HepG2 (cell line): ENCODE data around the gene ZCCHC24. TPM values are rescaled to one million over a fixed set of nuclear protein-coding genes. Genes with fewer than 3 reads are reported as not detected.

Source experiments
- ARHGAP35 ChIP-seq: sonication (generic); formaldehyde crosslinking; IDR thresholded peaks from 2 replicates; pipeline ENCODE4 v1.9.0; 2022; ENCODE audit warnings: mild to moderate bottlenecking, inconsistent platforms, moderate library complexity, missing genetic modification reagents, borderline replicate concordance
- HDAC6 ChIP-seq: fragments of 200-600 bp; sonication (generic); IDR thresholded peaks from 2 replicates; pipeline ENCODE4 v1.7.0; 2017; ENCODE audit warnings: mild to moderate bottlenecking, antibody characterized with exemption, low read length, low read depth
- MED13 ChIP-seq: sonication (generic); formaldehyde crosslinking; IDR thresholded peaks from 2 replicates; pipeline ENCODE4 v1.5.0; 2020; ENCODE audit warnings: missing genetic modification reagents
- MTERF4 ChIP-seq: sonication (generic); formaldehyde crosslinking; IDR thresholded peaks from 2 replicates; pipeline ENCODE4 v1.8.0; 2023; ENCODE audit warnings: mild to moderate bottlenecking, missing genetic modification reagents
- NFAT5 ChIP-seq: sonication (generic); formaldehyde crosslinking; IDR thresholded peaks from 2 replicates; pipeline ENCODE4 v1.4.0; 2020; ENCODE audit warnings: missing genetic modification reagents
- SIN3A ChIP-seq: IDR thresholded peaks from 2 replicates; pipeline ENCODE4 v1.6.1; 2011; ENCODE audit warnings: low read depth, mild to moderate bottlenecking, control low read depth, low read length, borderline replicate concordance
- SRSF9 ChIP-seq: fragments of 200-400 bp; formaldehyde crosslinking; IDR thresholded peaks from 2 replicates; pipeline ENCODE4 v1.6.1; 2018; ENCODE audit warnings: borderline replicate concordance, mild to moderate bottlenecking, low read depth, low read length; ENCODE audit not compliant: insufficient read depth, poor library complexity, severe bottlenecking
- STAT6 ChIP-seq: sonication (generic); formaldehyde crosslinking; IDR thresholded peaks from 2 replicates; pipeline ENCODE4 v1.4.0; 2020; ENCODE audit warnings: missing genetic modification reagents, mild to moderate bottlenecking, borderline replicate concordance
- TSC22D2 ChIP-seq: sonication (generic); formaldehyde crosslinking; IDR thresholded peaks from 2 replicates; pipeline ENCODE4 v1.5.1; 2020; ENCODE audit warnings: missing genetic modification reagents, mild to moderate bottlenecking, borderline replicate concordance
- ZBTB1 ChIP-seq: sonication (generic); formaldehyde crosslinking; IDR thresholded peaks from 2 replicates; pipeline ENCODE4 v1.4.0; 2020; ENCODE audit warnings: missing genetic modification reagents, borderline replicate concordance
- ZGPAT ChIP-seq: IDR thresholded peaks from 2 replicates; pipeline ENCODE4 v1.6.1; 2016; ENCODE audit warnings: mild to moderate bottlenecking
- ZNF580 ChIP-seq: IDR thresholded peaks from 2 replicates; pipeline ENCODE4 v1.6.1; 2016; ENCODE audit warnings: low read depth, borderline replicate concordance
- ZNF782 ChIP-seq: sonication (generic); formaldehyde crosslinking; IDR thresholded peaks from 2 replicates; pipeline ENCODE4 v1.4.0; 2020; ENCODE audit warnings: missing genetic modification reagents, mild to moderate bottlenecking, borderline replicate concordance
- polyA plus RNA-seq, 8 experiments: library from polyadenylated mRNA; depleted of rRNA in 3 of 8; stranded (reverse) in 7 of 8; unstranded in 1 of 8; fragments of >200 nt; fragmentation: Illumina TruSeq in 4 of 8; extraction: Trizol in 4 of 8; gene quantifications; 2 replicates each; pipeline versions ENCODE4 v1.2.1 to v1.2.3, GENCODE V29; 2011 to 2016; ENCODE audit warnings: low read depth in 4 of 8, missing spikeins in 1 of 8, mixed read lengths in 1 of 8; ENCODE audit not compliant: insufficient read depth in 1 of 8
- total RNA-seq, 5 experiments: library from RNA; depleted of rRNA; stranded (reverse); fragments of >200 nt; fragmentation: Illumina TruSeq; extraction: Trizol; gene quantifications; 2 replicates each; pipeline ENCODE4 v1.2.3, GENCODE V29; 2016; ENCODE audit warnings: low read depth in 1 of 5

Gene ZCCHC24
- total and polyA plus RNA-seq, 2 of the 13 experiments (the other 11 are each of a cell fraction or from before 2014, with no cell fraction given), result 3.1 to 7.9 TPM

- TF ChIP-seq NFAT5 (CRISPR knock-in tag) (no peak), ZNF782 (CRISPR knock-in tag) (peak; percentile 89; the same call in 1 of the 2 replicates), ARHGAP35 (CRISPR knock-in tag) (no peak), MTERF4 (CRISPR knock-in tag) (no peak), SIN3A (peak; percentile 71; the same call in 1 of the 2 replicates), HDAC6 (no peak), STAT6 (CRISPR knock-in tag) (peak; percentile 75; the same call in 1 of the 2 replicates), SRSF9 (no peak), MED13 (no peak), ZBTB1 (no peak), ZNF580 (CRISPR knock-in tag) (0 out of 2 replicates have a peak, but pooled peaks have one; percentile 22), ZGPAT (CRISPR knock-in tag) (peak; percentile 63; the same call in 1 of the 2 replicates), TSC22D2 (no peak)
Observed at GRCh38 chr10:79380125-79380945, 65.1 kb downstream of the ZCCHC24 start (continued).
